ENCODE measurements around the gene DCUN1D3. TPM values are rescaled to one million over a fixed set of nuclear protein-coding genes. Genes with fewer than 3 reads are reported as not detected.

Gene DCUN1D3
- total and polyA plus RNA-seq, 12 donors, result 7.2 to 47.2 (median 24.5) TPM

GRCh38 chr16:20928774-20929411 lies 28.7 kb upstream of the DCUN1D3 start:
- WGBS, 4 donors, result 85 to 93% (median 93%) methylated on average over 4 to 5 of the region's 5 CpGs
- peaks cover 0 to 4% of the 10 kb centered on the region in 2 donors for H3K36me3 ChIP-seq (replicated peaks in 1 of 2)
- TF ChIP-seq, protein P1, sequence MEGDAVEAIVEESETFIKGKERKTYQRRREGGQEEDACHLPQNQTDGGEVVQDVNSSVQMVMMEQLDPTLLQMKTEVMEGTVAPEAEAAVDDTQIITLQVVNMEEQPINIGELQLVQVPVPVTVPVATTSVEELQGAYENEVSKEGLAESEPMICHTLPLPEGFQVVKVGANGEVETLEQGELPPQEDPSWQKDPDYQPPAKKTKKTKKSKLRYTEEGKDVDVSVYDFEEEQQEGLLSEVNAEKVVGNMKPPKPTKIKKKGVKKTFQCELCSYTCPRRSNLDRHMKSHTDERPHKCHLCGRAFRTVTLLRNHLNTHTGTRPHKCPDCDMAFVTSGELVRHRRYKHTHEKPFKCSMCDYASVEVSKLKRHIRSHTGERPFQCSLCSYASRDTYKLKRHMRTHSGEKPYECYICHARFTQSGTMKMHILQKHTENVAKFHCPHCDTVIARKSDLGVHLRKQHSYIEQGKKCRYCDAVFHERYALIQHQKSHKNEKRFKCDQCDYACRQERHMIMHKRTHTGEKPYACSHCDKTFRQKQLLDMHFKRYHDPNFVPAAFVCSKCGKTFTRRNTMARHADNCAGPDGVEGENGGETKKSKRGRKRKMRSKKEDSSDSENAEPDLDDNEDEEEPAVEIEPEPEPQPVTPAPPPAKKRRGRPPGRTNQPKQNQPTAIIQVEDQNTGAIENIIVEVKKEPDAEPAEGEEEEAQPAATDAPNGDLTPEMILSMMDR (IDR thresholded peaks at IDR 0.05), result no peak
- TF ChIP-seq POLR2A (IDR thresholded peaks at IDR 0.05), result no peak
- DNase-seq, result no peak
- H3K4me3 ChIP-seq, result no peak overlapping the region
- peak overlapping the region in 1 of 5 donors; percentile 3 for H3K27ac ChIP-seq
- no peaks in the 10 kb centered on the region for H3K4me1 ChIP-seq (replicated peaks in 1 of 2)
- H3K27me3 ChIP-seq, result no peaks in the 10 kb centered on the region
- intact Hi-C loops (cut with DNase I), result no loop called here
- H3K9me3 ChIP-seq (replicated peaks in 1 of 3), result no peaks in the 10 kb centered on the region

DNA sequence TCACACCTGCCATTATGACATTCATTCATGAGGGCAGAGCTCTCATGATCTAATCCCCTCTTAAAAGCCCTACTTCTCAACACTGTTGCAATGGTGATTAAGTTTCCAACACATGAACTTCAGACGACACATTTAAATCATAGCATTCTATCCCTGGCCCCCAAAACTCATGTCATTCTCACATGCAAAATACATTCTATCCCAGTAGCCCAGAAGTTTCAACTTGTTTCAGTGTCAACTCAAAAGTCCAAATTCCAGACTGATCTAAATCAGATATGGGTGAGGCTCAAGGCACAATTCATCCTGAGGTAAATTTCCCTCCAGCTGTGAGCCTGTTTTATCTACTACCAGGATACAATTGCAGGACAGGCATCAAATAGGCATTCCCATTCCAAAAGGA lies 25.6 kb upstream of the DCUN1D3 start:
- Histone ChIP-seq H3K27ac (no peak overlapping the region), H3K36me3 (replicated peaks in 1 of 2) (peaks cover 0 to 4% of the 10 kb centered on the region in 2 donors), H3K4me3 (no peak overlapping the region), H3K9me3 (replicated peaks in 1 of 3) (no peaks in the 10 kb centered on the region), H3K27me3 (no peaks in the 10 kb centered on the region), H3K4me1 (replicated peaks in 1 of 2) (no peaks in the 10 kb centered on the region)
- TF ChIP-seq, protein P1 (IDR thresholded peaks at IDR 0.05), result no peak
- no peak for TF ChIP-seq POLR2A (IDR thresholded peaks at IDR 0.05)
- intact Hi-C loops (cut with DNase I), result no loop called here
- WGBS, 4 donors, result 85 to 100% (median 98%) methylated on average over 1 of the region's 1 CpG
- DNase-seq, result no peak

DNA sequence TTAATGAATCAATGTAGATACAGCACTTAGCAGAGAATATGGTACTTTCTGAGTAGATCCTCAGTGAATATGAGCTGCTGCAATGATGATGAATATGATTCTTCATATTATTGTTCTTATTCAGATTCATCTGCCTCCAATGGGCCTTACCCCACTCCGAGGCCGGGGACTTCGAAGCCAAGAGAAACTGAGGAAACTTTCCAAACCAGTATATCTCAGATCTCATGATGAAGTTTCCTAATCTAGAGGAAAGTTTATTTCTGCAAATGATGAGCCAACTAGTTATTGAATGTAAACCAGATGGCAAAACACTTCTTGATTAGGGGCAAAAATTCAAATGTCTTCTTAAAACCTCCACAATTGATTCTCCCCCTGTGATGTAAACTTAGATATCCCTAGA lies 23.7 kb upstream of the DCUN1D3 start:
- Histone ChIP-seq H3K9me3 (replicated peaks in 1 of 3) (no peaks in the 10 kb centered on the region), H3K4me3 (no peak overlapping the region), H3K4me1 (replicated peaks in 1 of 2) (peaks cover 0 to 4% of the 10 kb centered on the region in 2 donors), H3K36me3 (replicated peaks in 1 of 2) (peaks cover 0 to 4% of the 10 kb centered on the region in 2 donors), H3K27me3 (no peaks in the 10 kb centered on the region), H3K27ac (no peak overlapping the region)
- intact Hi-C loops (cut with DNase I), result no loop called here
- no peak for DNase-seq
- TF ChIP-seq, protein P1 (IDR thresholded peaks at IDR 0.05), result no peak
- TF ChIP-seq POLR2A (IDR thresholded peaks at IDR 0.05), result no peak
- WGBS, 4 donors, result 88 to 97% (median 95%) methylated on average over 3 of the region's 3 CpGs

DNA sequence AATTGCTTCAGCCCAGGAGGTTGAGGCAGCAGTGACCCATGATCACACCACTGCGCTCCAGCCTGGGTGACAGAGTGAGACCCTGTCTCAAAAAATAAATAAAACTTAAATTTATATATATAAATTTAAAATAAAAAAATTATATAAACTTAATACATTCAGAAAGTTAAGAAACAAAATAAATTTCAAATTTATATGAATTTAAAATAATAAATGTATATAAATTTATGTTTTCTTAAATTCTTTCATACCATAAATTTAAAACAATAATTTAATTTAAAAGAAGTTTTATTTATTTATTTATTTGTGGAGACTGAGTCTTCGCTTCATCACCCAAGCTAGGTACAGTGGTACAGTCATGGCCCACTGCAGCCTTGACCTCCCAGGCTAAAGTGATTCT lies 20.6 kb upstream of the DCUN1D3 start:
- Histone ChIP-seq H3K36me3 (replicated peaks in 1 of 2) (peaks cover 0 to 4% of the 10 kb centered on the region in 2 donors), H3K4me1 (replicated peaks in 1 of 2) (peaks cover 0 to 12% of the 10 kb centered on the region in 2 donors), H3K9me3 (replicated peaks in 1 of 3) (no peaks in the 10 kb centered on the region), H3K27ac (no peak overlapping the region), H3K27me3 (no peaks in the 10 kb centered on the region), H3K4me3 (no peak overlapping the region)
- TF ChIP-seq, protein P1 (IDR thresholded peaks at IDR 0.05), result no peak
- TF ChIP-seq POLR2A (IDR thresholded peaks at IDR 0.05), result no peak
- WGBS, 4 donors, result 97 to 100% (median 98%) methylated on average over 2 of the region's 2 CpGs
- intact Hi-C loops (cut with DNase I), result no loop called here
- no peak for DNase-seq
